Measurements from ENCODE around the gene GDF11.

Gene GDF11

GRCh38 chr12:55707219-55707671 lies 35.7 kb upstream of the GDF11 start (continued):
- no peak for TF ChIP-seq ZNF23 (tag by site-specific recombination; IDR thresholded peaks at IDR 0.05; ENCODE audit: borderline replicate concordance)
- TF ChIP-seq EGR2 (tag by site-specific recombination; IDR thresholded peaks at IDR 0.05; ENCODE audit: low read depth): peak; percentile 70
- TF ChIP-seq ZNF292 (tag by site-specific recombination; IDR thresholded peaks at IDR 0.05; ENCODE audit: borderline replicate concordance, low read depth): no peak
- peak; percentile 35 for TF ChIP-seq PATZ1 (tag by site-specific recombination; IDR thresholded peaks at IDR 0.05)
- peak; percentile 40 for TF ChIP-seq SP7 (tag by site-specific recombination; IDR thresholded peaks at IDR 0.05)
- no peak for TF ChIP-seq ZNF580 (tag by site-specific recombination; IDR thresholded peaks at IDR 0.05)
- no peak for TF ChIP-seq ZNF133 (tag by site-specific recombination; IDR thresholded peaks at IDR 0.05)
- no peak for TF ChIP-seq ZNF529 (tag by site-specific recombination; IDR thresholded peaks at IDR 0.05; ENCODE audit: insufficient replicate concordance)
- TF ChIP-seq ZNF660 (tag by site-specific recombination; IDR thresholded peaks at IDR 0.05): no peak
- TF ChIP-seq ZIC2 (tag by site-specific recombination; IDR thresholded peaks at IDR 0.05): no peak
- no peak for TF ChIP-seq ZNF521 (tag by site-specific recombination; IDR thresholded peaks at IDR 0.05)
- no peak for TF ChIP-seq ZSCAN30 (tag by site-specific recombination; IDR thresholded peaks at IDR 0.05)
- no peak for TF ChIP-seq ZNF214 (tag by site-specific recombination; IDR thresholded peaks at IDR 0.05; ENCODE audit: borderline replicate concordance)
- peak; percentile 90 for TF ChIP-seq ZBTB48 (tag by site-specific recombination; IDR thresholded peaks at IDR 0.05)
- no peak for TF ChIP-seq GFI1B (tag by site-specific recombination; IDR thresholded peaks at IDR 0.05)
- TF ChIP-seq ZNF670 (tag by site-specific recombination; IDR thresholded peaks at IDR 0.05; ENCODE audit: low read depth): no peak
- TF ChIP-seq HIC1 (tag by site-specific recombination; IDR thresholded peaks at IDR 0.05): no peak
- TF ChIP-seq ZNF404 (tag by site-specific recombination; IDR thresholded peaks at IDR 0.05): no peak
- 0 out of 2 replicates have a peak, but pooled peaks have one; percentile 21 for TF ChIP-seq ZNF639 (tag by site-specific recombination; IDR thresholded peaks at IDR 0.05)
- TF ChIP-seq ZNF791 (tag by site-specific recombination; IDR thresholded peaks at IDR 0.05): no peak
- TF ChIP-seq ZNF549 (tag by site-specific recombination; IDR thresholded peaks at IDR 0.05): no peak
- no peak for TF ChIP-seq ZNF121 (tag by site-specific recombination; IDR thresholded peaks at IDR 0.05)
- TF ChIP-seq MYNN (tag by site-specific recombination; IDR thresholded peaks at IDR 0.05; ENCODE audit: borderline replicate concordance): no peak
- TF ChIP-seq ZNF76 (tag by site-specific recombination; IDR thresholded peaks at IDR 0.05; ENCODE audit: borderline replicate concordance, low read depth): 0 out of 2 replicates have a peak, but pooled peaks have one; percentile 34
- no peak for TF ChIP-seq ZNF701 (tag by site-specific recombination; IDR thresholded peaks at IDR 0.05)
- TF ChIP-seq ZNF350 (tag by site-specific recombination; IDR thresholded peaks at IDR 0.05): no peak
- no peak for TF ChIP-seq ZNF10 (tag by site-specific recombination; IDR thresholded peaks at IDR 0.05)
- no peak for TF ChIP-seq ZNF112 (tag by site-specific recombination; IDR thresholded peaks at IDR 0.05)
- TF ChIP-seq ZNF394 (tag by site-specific recombination; IDR thresholded peaks at IDR 0.05; ENCODE audit: borderline replicate concordance): no peak
- 0 out of 2 replicates have a peak, but pooled peaks have one; percentile 26 for TF ChIP-seq ZNF398 (tag by site-specific recombination; IDR thresholded peaks at IDR 0.05)
- TF ChIP-seq ZFP69B (tag by site-specific recombination; IDR thresholded peaks at IDR 0.05): no peak
- no peak for TF ChIP-seq ZNF391 (tag by site-specific recombination; IDR thresholded peaks at IDR 0.05; ENCODE audit: borderline replicate concordance, low read depth)
- TF ChIP-seq GLI4 (tag by site-specific recombination; IDR thresholded peaks at IDR 0.05): no peak
- peak; percentile 35 for TF ChIP-seq ZNF341 (tag by site-specific recombination; IDR thresholded peaks at IDR 0.05; ENCODE audit: low read depth)
